ENCODE results near the gene IGSF8.
A peak's percentile ranks its signal among the peaks of the same experiment; 100 is the strongest.

IGSF8 gene

GRCh38 chr1:160118928-160119327 is 20.5 kb upstream of the IGSF8 start:
- peak overlapping the region in 1 of 3 experiments; percentile 93 for H3K4me3 Mint-ChIP-seq
- H3K27me3 Mint-ChIP-seq (ENCODE audit: low read depth): no peaks in the 10 kb centered on the region
- no peak for TF ChIP-seq CTCF (IDR thresholded peaks at IDR 0.05; ENCODE audit: unreplicated experiment in 3 of 3)
- peaks cover 55% of the 10 kb centered on the region for H3K4me1 Mint-ChIP-seq
- peak overlapping the region; percentile 23 to 65 (median 60) for H3K27ac Mint-ChIP-seq
- H3K9me3 Mint-ChIP-seq: no peaks in the 10 kb centered on the region
- H3K36me3 Mint-ChIP-seq (ENCODE audit: low read depth): no peaks in the 10 kb centered on the region

- Mint-ChIP-seq H3K36me3 (ENCODE audit: low read depth) (no peaks in the 10 kb centered on the region), H3K4me1 (peaks cover 65% of the 10 kb centered on the region), H3K27me3 (ENCODE audit: low read depth) (no peaks in the 10 kb centered on the region), H3K9me3 (no peaks in the 10 kb centered on the region), H3K27ac (peak overlapping the region; percentile 23 to 73 (median 60)), H3K4me3 (peak overlapping the region; percentile 56 to 93 (median 70))
- no peak for TF ChIP-seq CTCF (IDR thresholded peaks at IDR 0.05; ENCODE audit: unreplicated experiment in 3 of 3)
Observed at GRCh38 chr1:160117709-160118183, 19.3 kb upstream of the IGSF8 start.

DNA sequence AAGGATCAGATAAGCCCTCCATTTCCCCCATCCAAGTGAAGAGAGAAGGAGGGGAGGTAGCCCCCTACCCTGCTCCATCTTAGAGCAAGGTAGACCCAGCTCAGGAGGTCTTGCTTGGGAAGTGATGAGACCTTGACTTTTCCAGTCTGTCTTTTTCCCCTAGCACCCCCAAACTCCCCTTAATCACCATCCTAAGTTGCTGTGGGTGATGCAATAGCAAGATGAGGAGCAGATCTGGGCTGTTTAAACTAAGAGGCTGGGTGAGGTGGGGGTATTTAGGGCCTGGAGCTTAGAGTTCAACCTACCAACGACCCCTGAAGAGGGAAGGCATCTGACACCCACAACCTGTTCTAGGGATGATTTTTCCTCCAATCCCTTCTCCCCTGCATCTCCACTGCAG is 18.9 kb upstream of the IGSF8 start:
- Mint-ChIP-seq H3K36me3 (ENCODE audit: low read depth) (no peaks in the 10 kb centered on the region), H3K27ac (peak overlapping the region; percentile 23 to 73 (median 60)), H3K4me1 (peaks cover 70% of the 10 kb centered on the region), H3K9me3 (no peaks in the 10 kb centered on the region), H3K27me3 (ENCODE audit: low read depth) (no peaks in the 10 kb centered on the region), H3K4me3 (peak overlapping the region; percentile 76 to 93 (median 86))
- TF ChIP-seq CTCF (IDR thresholded peaks at IDR 0.05; ENCODE audit: unreplicated experiment in 3 of 3): no peak

DNA sequence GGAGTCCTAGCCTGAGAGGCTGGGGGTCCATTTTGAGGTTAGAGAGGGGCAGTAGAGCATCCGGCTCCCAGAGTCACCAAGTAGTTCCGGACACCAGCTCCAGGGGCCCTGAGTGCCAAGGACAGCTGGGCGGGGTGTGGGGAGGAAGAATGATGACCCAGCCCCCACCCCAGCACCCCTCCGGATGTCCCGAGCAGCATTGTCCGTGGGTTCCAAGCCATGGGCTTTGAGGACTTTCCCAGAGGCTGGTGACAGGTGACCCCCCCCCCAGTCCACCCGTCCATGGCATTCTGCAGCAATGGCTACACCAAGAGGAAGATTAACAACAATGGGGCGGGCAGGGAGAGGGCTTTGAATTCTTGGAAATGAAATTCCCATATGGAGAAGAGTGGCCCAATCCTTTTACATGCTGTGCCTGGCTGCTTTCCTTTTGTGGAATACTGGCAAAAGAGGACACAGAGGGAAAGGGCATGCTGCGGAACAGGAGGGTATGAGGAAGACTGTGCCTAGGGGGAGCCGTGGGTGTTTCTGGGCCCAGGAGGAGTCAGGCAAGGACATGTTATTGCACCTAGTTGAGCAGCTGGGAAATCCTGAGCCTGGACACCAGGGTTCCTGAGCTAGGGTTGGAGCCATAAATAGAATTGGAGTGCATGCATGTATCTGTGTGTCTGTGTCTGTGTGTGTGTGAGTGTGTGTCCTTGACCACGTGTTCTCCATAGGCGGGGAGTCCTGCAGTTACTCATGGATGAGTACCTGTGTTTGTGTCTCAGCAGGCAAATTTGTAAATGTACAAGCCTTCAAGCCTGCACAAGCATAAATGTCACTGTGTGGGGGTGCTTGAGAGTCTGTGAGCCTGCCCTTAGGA is 18.1 kb upstream of the IGSF8 start:
- Mint-ChIP-seq H3K36me3 (ENCODE audit: low read depth) (no peaks in the 10 kb centered on the region), H3K4me3 (peak overlapping the region; percentile 76 to 93 (median 86)), H3K9me3 (no peaks in the 10 kb centered on the region), H3K27ac (peak overlapping the region; percentile 23 to 84 (median 73)), H3K27me3 (ENCODE audit: low read depth) (no peaks in the 10 kb centered on the region), H3K4me1 (peaks cover 74% of the 10 kb centered on the region)
- TF ChIP-seq CTCF (IDR thresholded peaks at IDR 0.05; ENCODE audit: unreplicated experiment in 3 of 3): no peak

DNA sequence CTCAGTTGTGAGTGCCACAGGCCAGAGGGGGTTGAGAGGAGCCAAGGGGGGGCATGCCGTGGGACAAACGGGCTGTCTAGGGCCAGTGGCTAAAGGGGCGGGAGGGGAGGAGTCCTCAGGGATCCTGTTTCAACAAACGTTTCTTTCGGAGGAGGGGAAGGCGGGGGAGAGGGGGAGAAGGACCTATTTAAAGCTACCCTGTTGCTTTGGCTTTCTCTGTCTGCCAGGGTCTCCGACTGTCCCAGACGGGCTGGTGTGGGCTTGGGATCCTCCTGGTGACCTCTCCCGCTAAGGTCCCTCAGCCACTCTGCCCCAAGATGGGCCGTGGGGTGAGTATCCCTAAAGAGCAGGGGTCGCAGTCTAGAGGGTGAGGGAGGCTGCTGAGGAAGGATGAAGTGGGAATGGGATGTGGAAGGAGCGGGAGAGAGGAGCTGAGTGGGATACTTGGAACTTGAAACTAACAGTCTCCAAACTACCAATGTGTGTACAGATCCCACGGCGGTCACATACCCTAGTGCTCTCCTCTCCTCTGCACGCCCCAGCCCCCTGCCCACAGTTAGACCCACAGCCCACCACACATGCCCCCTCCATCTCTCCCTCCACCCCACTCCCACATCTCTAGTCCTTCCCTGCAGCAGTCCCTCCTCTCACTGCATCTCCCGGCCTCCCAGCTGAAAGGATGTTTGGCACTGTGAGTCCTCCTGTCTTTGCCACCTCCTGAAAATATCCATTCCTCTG is 17.3 kb upstream of the IGSF8 start, which contains the start of gene ATP1A2:
Gene ATP1A2, plus strand, starts transcription at position 215 of the 738 bp plus-strand sequence. Its CDS starts 103 bp downstream, at position 318.
- Mint-ChIP-seq H3K9me3 (no peaks in the 10 kb centered on the region), H3K36me3 (ENCODE audit: low read depth) (no peaks in the 10 kb centered on the region), H3K27ac (peak within 1 kb of the TSS; percentile 23 to 84 (median 73)), H3K4me3 (peak within 1 kb of the TSS; percentile 76 to 93 (median 86)), H3K27me3 (ENCODE audit: low read depth) (no peaks in the 10 kb centered on the region), H3K4me1 (peaks cover 75% of the 10 kb centered on the region)
- TF ChIP-seq CTCF (IDR thresholded peaks at IDR 0.05; ENCODE audit: unreplicated experiment in 3 of 3): no peak

Data from nephron (organoid).